Measurements from ENCODE around the gene GLIPR2. TPM values are rescaled to one million over a fixed set of nuclear protein-coding genes. Genes with fewer than 3 reads are reported as not detected.

GLIPR2 gene
- total and polyA plus RNA-seq, 2 of the 13 experiments (the other 11 are each of a cell fraction or from before 2014, with no cell fraction given), result 0.08 to 0.42 TPM

DNA sequence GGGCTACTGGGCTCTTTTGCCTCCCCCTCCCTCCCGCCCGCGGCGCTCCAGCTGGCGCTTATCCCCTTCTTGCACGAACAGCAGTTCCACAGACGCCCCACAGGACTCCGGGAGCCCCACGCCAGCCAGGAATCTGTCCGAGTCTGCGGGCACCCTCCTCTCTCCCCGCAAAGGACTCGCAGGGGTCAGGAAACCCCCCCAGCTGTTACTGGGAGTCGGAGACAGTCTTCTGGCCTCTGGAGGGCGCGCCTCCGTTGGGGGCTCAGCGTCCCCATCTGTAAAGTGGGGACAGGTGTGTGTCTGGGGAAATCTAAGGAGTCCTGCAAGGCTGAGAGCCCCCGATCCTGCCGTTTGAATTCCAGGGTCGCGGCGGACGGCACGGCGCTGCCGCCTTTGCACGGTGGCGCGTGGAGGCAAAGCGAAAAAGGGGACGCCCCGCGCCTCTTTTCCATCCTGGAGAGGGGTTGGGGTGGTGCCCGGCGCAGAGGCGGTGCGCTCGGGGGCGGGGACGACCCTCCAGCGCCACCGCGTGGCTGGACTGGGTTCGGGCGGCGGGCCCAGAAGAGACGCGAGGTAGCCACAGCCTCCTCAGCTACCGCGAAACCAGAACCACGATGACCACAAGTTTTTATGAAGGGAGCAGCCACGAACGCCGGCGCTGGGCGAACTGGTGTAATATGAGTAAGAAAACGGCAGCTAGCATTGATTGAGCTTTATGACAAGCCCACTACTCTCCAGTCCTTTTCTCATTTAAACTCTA, 29.8 kb downstream of the GLIPR2 start (continued):
- TF ChIP-seq, protein P1, sequence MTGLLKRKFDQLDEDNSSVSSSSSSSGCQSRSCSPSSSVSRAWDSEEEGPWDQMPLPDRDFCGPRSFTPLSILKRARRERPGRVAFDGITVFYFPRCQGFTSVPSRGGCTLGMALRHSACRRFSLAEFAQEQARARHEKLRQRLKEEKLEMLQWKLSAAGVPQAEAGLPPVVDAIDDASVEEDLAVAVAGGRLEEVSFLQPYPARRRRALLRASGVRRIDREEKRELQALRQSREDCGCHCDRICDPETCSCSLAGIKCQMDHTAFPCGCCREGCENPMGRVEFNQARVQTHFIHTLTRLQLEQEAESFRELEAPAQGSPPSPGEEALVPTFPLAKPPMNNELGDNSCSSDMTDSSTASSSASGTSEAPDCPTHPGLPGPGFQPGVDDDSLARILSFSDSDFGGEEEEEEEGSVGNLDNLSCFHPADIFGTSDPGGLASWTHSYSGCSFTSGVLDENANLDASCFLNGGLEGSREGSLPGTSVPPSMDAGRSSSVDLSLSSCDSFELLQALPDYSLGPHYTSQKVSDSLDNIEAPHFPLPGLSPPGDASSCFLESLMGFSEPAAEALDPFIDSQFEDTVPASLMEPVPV (CRISPR knock-in tag; IDR thresholded peaks at IDR 0.05), result peak; percentile 46; the same call in 1 of the 2 replicates
- TF ChIP-seq, protein P2, sequence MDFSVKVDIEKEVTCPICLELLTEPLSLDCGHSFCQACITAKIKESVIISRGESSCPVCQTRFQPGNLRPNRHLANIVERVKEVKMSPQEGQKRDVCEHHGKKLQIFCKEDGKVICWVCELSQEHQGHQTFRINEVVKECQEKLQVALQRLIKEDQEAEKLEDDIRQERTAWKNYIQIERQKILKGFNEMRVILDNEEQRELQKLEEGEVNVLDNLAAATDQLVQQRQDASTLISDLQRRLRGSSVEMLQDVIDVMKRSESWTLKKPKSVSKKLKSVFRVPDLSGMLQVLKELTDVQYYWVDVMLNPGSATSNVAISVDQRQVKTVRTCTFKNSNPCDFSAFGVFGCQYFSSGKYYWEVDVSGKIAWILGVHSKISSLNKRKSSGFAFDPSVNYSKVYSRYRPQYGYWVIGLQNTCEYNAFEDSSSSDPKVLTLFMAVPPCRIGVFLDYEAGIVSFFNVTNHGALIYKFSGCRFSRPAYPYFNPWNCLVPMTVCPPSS (IDR thresholded peaks at IDR 0.05), result no peak
- TF ChIP-seq BORCS8-MEF2B (CRISPR knock-in tag; IDR thresholded peaks at IDR 0.05) (0 out of 2 replicates have a peak, but pooled peaks have one; percentile 34), ZMYM4 (CRISPR knock-in tag; IDR thresholded peaks at IDR 0.05) (peak; percentile 21; the same call in 1 of the 2 replicates), TEAD3 (CRISPR knock-in tag; optimal IDR thresholded peaks at IDR 0.05; ENCODE audit: borderline replicate concordance) (peak; percentile 20), ZNF775 (CRISPR knock-in tag; IDR thresholded peaks at IDR 0.05; ENCODE audit: borderline replicate concordance) (no peak), ERF (CRISPR knock-in tag; IDR thresholded peaks at IDR 0.05) (0 out of 2 replicates have a peak, but pooled peaks have one; percentile 44), ZFP90 (CRISPR knock-in tag; IDR thresholded peaks at IDR 0.05; ENCODE audit: borderline replicate concordance) (no peak), ZNF230 (CRISPR knock-in tag; IDR thresholded peaks at IDR 0.05) (peak; percentile 45; the same call in 1 of the 2 replicates), CEBPB (IDR thresholded peaks at IDR 0.05; ENCODE audit: borderline replicate concordance, low read depth, low read length) (no peak), U2AF1 (optimal IDR thresholded peaks at IDR 0.05; ENCODE audit: low read depth, low read length) (no peak), ZMYM2 (CRISPR knock-in tag; IDR thresholded peaks at IDR 0.05) (no peak), MEIS2 (CRISPR knock-in tag; IDR thresholded peaks at IDR 0.05) (no peak), TP53 (CRISPR knock-in tag; conservative IDR thresholded peaks at IDR 0.05) (no peak), ARNTL (CRISPR knock-in tag; IDR thresholded peaks at IDR 0.05) (no peak)
- TF ChIP-seq, protein P3, sequence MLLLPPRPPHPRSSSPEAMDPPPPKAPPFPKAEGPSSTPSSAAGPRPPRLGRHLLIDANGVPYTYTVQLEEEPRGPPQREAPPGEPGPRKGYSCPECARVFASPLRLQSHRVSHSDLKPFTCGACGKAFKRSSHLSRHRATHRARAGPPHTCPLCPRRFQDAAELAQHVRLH (CRISPR knock-in tag; IDR thresholded peaks at IDR 0.05; ENCODE audit: borderline replicate concordance, low read depth), result no peak
- TF ChIP-seq, protein P4, sequence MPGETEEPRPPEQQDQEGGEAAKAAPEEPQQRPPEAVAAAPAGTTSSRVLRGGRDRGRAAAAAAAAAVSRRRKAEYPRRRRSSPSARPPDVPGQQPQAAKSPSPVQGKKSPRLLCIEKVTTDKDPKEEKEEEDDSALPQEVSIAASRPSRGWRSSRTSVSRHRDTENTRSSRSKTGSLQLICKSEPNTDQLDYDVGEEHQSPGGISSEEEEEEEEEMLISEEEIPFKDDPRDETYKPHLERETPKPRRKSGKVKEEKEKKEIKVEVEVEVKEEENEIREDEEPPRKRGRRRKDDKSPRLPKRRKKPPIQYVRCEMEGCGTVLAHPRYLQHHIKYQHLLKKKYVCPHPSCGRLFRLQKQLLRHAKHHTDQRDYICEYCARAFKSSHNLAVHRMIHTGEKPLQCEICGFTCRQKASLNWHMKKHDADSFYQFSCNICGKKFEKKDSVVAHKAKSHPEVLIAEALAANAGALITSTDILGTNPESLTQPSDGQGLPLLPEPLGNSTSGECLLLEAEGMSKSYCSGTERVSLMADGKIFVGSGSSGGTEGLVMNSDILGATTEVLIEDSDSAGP (CRISPR knock-in tag; IDR thresholded peaks at IDR 0.05; ENCODE audit: borderline replicate concordance), result peak; percentile 50; the same call in 1 of the 2 replicates
- TF ChIP-seq, protein P5, sequence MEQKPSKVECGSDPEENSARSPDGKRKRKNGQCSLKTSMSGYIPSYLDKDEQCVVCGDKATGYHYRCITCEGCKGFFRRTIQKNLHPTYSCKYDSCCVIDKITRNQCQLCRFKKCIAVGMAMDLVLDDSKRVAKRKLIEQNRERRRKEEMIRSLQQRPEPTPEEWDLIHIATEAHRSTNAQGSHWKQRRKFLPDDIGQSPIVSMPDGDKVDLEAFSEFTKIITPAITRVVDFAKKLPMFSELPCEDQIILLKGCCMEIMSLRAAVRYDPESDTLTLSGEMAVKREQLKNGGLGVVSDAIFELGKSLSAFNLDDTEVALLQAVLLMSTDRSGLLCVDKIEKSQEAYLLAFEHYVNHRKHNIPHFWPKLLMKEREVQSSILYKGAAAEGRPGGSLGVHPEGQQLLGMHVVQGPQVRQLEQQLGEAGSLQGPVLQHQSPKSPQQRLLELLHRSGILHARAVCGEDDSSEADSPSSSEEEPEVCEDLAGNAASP (CRISPR knock-in tag; IDR thresholded peaks at IDR 0.05; ENCODE audit: borderline replicate concordance), result 0 out of 2 replicates have a peak, but pooled peaks have one; percentile 38
- TF ChIP-seq, protein P6, sequence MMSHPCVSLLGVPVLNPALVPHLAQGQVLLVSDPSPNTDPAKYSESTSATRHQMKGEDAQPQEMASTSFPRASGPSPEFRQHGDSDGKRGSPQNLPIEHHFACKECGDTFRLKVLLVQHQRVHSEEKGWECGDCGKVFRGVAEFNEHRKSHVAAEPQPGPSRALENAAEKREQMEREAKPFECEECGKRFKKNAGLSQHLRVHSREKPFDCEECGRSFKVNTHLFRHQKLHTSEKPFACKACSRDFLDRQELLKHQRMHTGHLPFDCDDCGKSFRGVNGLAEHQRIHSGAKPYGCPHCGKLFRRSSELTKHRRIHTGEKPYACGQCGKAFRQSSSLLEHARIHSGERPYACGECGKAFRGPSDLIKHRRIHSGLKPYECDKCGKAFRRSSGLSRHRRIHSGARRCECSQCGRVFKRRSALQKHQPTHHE (CRISPR knock-in tag; IDR thresholded peaks at IDR 0.05; ENCODE audit: borderline replicate concordance), result peak; percentile 37; the same call in 1 of the 2 replicates
